HepG2 (cell line): Measurements from ENCODE around the gene SPINK4. TPM values are rescaled to one million over a fixed set of nuclear protein-coding genes. Genes with fewer than 3 reads are reported as not detected.

Experiments used
- CBFB ChIP-seq: sonication (generic); formaldehyde crosslinking; IDR thresholded peaks from 2 replicates; pipeline ENCODE4 v1.4.0; 2020; ENCODE audit warnings: missing genetic modification reagents
- DZIP1 ChIP-seq: sonication (generic); formaldehyde crosslinking; IDR thresholded peaks from 2 replicates; pipeline ENCODE4 v1.5.0; 2020; ENCODE audit warnings: mild to moderate bottlenecking, missing genetic modification reagents
- GABPA ChIP-seq, 2 experiments: IDR thresholded peaks; 2 replicates each; pipeline ENCODE4 v1.6.1; 2011 to 2016; ENCODE audit warnings: low read depth in 2 of 2, low read length in 1 of 2, missing biosample characterization in 1 of 2, missing genetic modification characterization in 1 of 2
- GABPB1 ChIP-seq: IDR thresholded peaks from 2 replicates; pipeline ENCODE4 v1.6.1; 2016; ENCODE audit warnings: mild to moderate bottlenecking, missing genetic modification reagents, moderate library complexity, missing compliant biosample characterization
- GTF2F1 ChIP-seq: fragments of 150-350 bp; IDR thresholded peaks from 2 replicates; pipeline ENCODE4 v1.6.1; 2014; ENCODE audit warnings: low read length
- MED1 ChIP-seq: sonication (generic); formaldehyde crosslinking; IDR thresholded peaks from 2 replicates; pipeline ENCODE4 v1.4.0; 2020; ENCODE audit warnings: missing genetic modification reagents
- NFRKB ChIP-seq: fragments of 450-650 bp; IDR thresholded peaks from 2 replicates; pipeline ENCODE4 v1.6.1; 2017
- NR3C1 ChIP-seq: sonication (generic); formaldehyde crosslinking; IDR thresholded peaks from 2 replicates; pipeline ENCODE4 v1.4.0; 2020; ENCODE audit warnings: missing genetic modification reagents
- SALL2 ChIP-seq: sonication (generic); formaldehyde crosslinking; IDR thresholded peaks from 2 replicates; pipeline ENCODE4 v1.8.1; 2023; ENCODE audit warnings: mild to moderate bottlenecking, missing genetic modification reagents, inconsistent platforms
- SETDB1 ChIP-seq: sonication (generic); formaldehyde crosslinking; IDR thresholded peaks from 2 replicates; pipeline ENCODE4 v1.5.1; 2020; ENCODE audit warnings: missing genetic modification reagents, mild to moderate bottlenecking, borderline replicate concordance
- SUZ12 ChIP-seq: fragments of 150-350 bp; IDR thresholded peaks from 2 replicates; pipeline ENCODE4 v1.6.1; 2014; ENCODE audit warnings: low read depth, low read length
- TBL1XR1 ChIP-seq: fragments of 150-350 bp; IDR thresholded peaks from 2 replicates; pipeline ENCODE4 v1.6.1; 2014; ENCODE audit warnings: borderline replicate concordance, low read length; ENCODE audit not compliant: partially characterized antibody
- THAP7 ChIP-seq: sonication (generic); formaldehyde crosslinking; IDR thresholded peaks from 2 replicates; pipeline ENCODE4 v1.8.1; 2023; ENCODE audit warnings: mild to moderate bottlenecking, missing genetic modification reagents
- TRIM22 ChIP-seq: fragments of 450-650 bp; IDR thresholded peaks from 2 replicates; pipeline ENCODE4 v1.6.1; 2017
- ZFP91 ChIP-seq: sonication (generic); formaldehyde crosslinking; IDR thresholded peaks from 2 replicates; pipeline ENCODE4 v1.9.0; 2022; ENCODE audit warnings: missing genetic modification reagents, mild to moderate bottlenecking, borderline replicate concordance
- ZNF235 ChIP-seq: sonication (generic); formaldehyde crosslinking; IDR thresholded peaks from 2 replicates; pipeline ENCODE4 v1.8.1; 2023; ENCODE audit warnings: mild to moderate bottlenecking, missing genetic modification reagents, borderline replicate concordance
- ZNF281 ChIP-seq: sonication (generic); formaldehyde crosslinking; IDR thresholded peaks from 2 replicates; pipeline ENCODE4 v1.4.0; 2020; ENCODE audit warnings: missing genetic modification reagents, borderline replicate concordance
- ZNF431 ChIP-seq: sonication (generic); formaldehyde crosslinking; IDR thresholded peaks from 2 replicates; pipeline ENCODE4 v1.9.0; 2022; ENCODE audit warnings: missing genetic modification reagents, low read depth, mild to moderate bottlenecking, borderline replicate concordance
- ZNF468 ChIP-seq: sonication (generic); formaldehyde crosslinking; IDR thresholded peaks from 2 replicates; pipeline ENCODE4 v1.8.0; 2022; ENCODE audit warnings: mild to moderate bottlenecking, moderate library complexity, missing genetic modification reagents
- polyA plus RNA-seq, 8 experiments: library from polyadenylated mRNA; depleted of rRNA in 3 of 8; stranded (reverse) in 7 of 8; unstranded in 1 of 8; fragments of >200 nt; fragmentation: Illumina TruSeq in 4 of 8; extraction: Trizol in 4 of 8; gene quantifications; 2 replicates each; pipeline versions ENCODE4 v1.2.1 to v1.2.3, GENCODE V29; 2011 to 2016; ENCODE audit warnings: low read depth in 4 of 8, missing spikeins in 1 of 8, mixed read lengths in 1 of 8; ENCODE audit not compliant: insufficient read depth in 1 of 8
- total RNA-seq, 5 experiments: library from RNA; depleted of rRNA; stranded (reverse); fragments of >200 nt; fragmentation: Illumina TruSeq; extraction: Trizol; gene quantifications; 2 replicates each; pipeline ENCODE4 v1.2.3, GENCODE V29; 2016; ENCODE audit warnings: low read depth in 1 of 5

Gene SPINK4
- total and polyA plus RNA-seq, 2 of the 13 experiments (the other 11 are each of a cell fraction or from before 2014, with no cell fraction given): 0.53 to 3.4 TPM

DNA sequence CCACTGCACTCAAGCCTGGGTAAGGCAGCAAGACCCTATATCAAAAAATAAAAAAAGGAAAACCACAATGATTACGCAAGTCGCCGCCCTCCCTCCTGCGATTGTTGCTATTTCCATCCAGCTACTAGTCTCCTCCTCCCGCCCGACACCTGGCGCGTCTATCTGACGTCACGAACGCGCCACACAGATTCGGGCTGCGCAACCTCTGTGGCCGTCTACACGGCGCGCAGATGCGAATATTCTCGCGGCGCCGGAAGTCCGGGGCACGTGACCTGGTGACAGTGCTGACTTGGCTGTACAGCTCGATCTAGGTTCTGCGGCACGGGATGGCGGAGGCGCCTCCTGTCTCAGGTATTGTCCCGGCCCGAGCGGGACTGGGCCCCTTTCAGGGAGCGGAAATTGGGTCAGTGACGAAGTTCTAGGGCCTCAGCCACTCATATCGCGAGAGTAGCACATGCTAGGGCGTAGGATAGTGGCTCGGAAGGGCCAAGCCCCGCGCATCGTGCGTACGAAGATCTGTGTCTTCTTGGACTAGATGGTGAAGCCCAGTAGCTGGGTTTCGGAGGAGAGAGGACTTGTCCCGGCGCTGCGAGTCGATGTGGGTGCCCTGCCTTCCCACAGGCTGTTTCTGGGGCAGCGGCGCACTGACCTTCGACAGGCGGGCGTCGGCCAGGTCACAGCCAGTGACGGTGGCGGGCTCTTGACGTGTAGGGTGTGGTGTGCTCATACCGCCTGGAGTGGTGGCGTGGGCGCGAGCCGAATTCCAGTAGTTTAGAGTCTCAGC is 50.5 kb downstream of the SPINK4 start, which contains the start of gene NFX1 (continued):
- TF ChIP-seq ZNF281 (peak; percentile 3; the same call in 1 of the 2 replicates), SETDB1 (no peak), NFRKB (peak; percentile 76), ZNF431 (CRISPR knock-in tag) (no peak), DZIP1 (CRISPR knock-in tag) (peak; percentile 96), THAP7 (CRISPR knock-in tag) (peak; percentile 83), CBFB (CRISPR knock-in tag) (peak; percentile 93), GABPB1 (CRISPR knock-in tag) (peak; percentile 99), SUZ12 (no peak), TBL1XR1 (no peak), TRIM22 (no peak), ZNF235 (peak; percentile 68), SALL2 (peak; percentile 97), GTF2F1 (0 out of 2 replicates have a peak, but pooled peaks have one; percentile 74), NR3C1 (CRISPR knock-in tag) (no peak), ZFP91 (peak; percentile 95; the same call in 1 of the 2 replicates), GABPA (IDR thresholded peaks at IDR 0.05; ENCODE audit: low read depth, low read length) (peak; percentile 79), GABPA (CRISPR knock-in tag; IDR thresholded peaks at IDR 0.05; ENCODE audit: low read depth) (peak; percentile 95), ZNF468 (CRISPR knock-in tag) (0 out of 2 replicates have a peak, but pooled peaks have one; percentile 69), MED1 (CRISPR knock-in tag) (peak; percentile 89)
